Subcutaneous preadipocyte (primary cell): ENCODE data around the gene OR11H1. TPM values are rescaled to one million over a fixed set of nuclear protein-coding genes. Genes with fewer than 3 reads are reported as not detected.

Source experiments
- total RNA-seq: library from RNA; depleted of rRNA; stranded (reverse); fragments of >200 nt; gene quantifications from 2 replicates; pipeline ENCODE4 v1.2.3, GENCODE V29; 2012

OR11H1 gene
- not detected in 2 replicates for total RNA-seq

GRCh38 chr22:15527892-15528291, at the start of gene OR11H1:
Gene OR11H1, plus strand, starts transcription at chr22:15528192. Its CDS starts 0 bp downstream, at chr22:15528192.

Other genes with a start within 250 kb of the OR11H1 start
- not detected in 2 replicates for gene POTEH, start 161.8 kb downstream of the OR11H1 start, total RNA-seq